HG03469 (cell line): ENCODE results near the gene OPN4.
"Not testable (repeated sequence)": the region's sequence is repeated elsewhere in the genome, so short reads cannot be mapped to it uniquely, and the experiment has no call there.

Source experiments
- ATAC-seq: cut with Tn5 transposase; IDR thresholded peaks from one replicate; pipeline ENCODE4 v1.9.1; 2021; ENCODE audit warnings: mild to moderate bottlenecking, moderate library complexity, moderate number of reproducible peaks; ENCODE audit not compliant: unreplicated experiment

The OPN4 gene, protein sequence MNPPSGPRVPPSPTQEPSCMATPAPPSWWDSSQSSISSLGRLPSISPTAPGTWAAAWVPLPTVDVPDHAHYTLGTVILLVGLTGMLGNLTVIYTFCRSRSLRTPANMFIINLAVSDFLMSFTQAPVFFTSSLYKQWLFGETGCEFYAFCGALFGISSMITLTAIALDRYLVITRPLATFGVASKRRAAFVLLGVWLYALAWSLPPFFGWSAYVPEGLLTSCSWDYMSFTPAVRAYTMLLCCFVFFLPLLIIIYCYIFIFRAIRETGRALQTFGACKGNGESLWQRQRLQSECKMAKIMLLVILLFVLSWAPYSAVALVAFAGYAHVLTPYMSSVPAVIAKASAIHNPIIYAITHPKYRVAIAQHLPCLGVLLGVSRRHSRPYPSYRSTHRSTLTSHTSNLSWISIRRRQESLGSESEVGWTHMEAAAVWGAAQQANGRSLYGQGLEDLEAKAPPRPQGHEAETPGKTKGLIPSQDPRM

DNA sequence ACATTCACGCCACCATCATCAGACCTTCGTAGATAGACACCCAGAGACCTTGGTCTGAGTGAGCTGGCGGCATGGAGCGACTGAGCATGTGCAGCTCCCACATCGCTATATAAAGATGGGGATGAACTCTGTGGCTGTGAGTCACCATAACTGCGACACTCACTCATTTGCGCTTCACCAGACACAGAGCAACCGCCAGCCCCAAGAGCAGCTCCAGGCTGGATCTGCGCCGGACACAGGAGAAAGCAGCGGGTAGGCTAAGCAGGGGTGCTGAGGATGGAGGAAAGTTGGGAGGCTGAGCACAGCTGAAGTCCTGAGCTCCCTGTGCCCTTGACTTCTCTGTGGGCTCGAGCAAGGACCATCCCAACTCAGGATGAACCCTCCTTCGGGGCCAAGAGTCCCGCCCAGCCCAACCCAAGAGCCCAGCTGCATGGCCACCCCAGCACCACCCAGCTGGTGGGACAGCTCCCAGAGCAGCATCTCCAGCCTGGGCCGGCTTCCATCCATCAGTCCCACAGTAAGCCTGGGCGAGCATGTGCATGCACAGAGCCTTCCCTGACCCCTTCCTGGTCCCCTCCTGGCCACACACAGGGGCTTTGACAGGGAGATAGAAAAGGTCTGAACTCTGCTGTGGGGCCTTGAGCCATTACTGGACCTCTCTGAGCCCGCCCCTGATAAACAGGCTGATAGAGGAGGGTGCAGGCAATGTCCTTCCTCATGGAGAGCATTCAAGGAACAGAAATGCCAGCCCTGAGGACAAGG is at the start of gene OPN4:
TSS of gene OPN4 (plus strand) at position 137 of the 762 bp plus-strand sequence. CDS start at position 374, 237 bp downstream.
- no peak for ATAC-seq

GRCh38 chr10:86607674-86608073 is 46.7 kb upstream of the OPN4 start:
- no peak for ATAC-seq

DNA sequence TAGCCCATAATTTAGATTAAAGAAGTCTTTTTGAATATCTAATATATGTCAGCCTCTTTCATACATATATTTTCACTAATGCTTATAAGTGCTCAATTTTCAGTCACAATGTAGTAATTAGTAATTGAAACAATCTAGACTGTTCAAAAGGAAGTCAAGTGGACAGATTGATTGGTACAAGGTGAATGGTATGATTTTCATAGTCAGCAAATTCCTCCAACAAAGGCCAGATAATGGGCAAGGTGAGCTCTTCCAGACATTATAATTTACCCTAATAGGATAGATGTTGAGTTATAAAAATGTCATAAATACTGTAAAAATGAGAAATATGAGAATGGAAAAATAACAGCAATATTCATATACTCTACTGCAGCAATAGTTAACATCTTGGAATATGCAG is 44.4 kb upstream of the OPN4 start:
- no peak for ATAC-seq

- no peak for ATAC-seq
Measured at GRCh38 chr10:86611386-86611785, 43.0 kb upstream of the OPN4 start.

GRCh38 chr10:86613096-86613495 is 41.3 kb upstream of the OPN4 start:
- no peak for ATAC-seq

- ATAC-seq = no peak
Measured at GRCh38 chr10:86613905-86614304, 40.4 kb upstream of the OPN4 start.

GRCh38 chr10:86614853-86615252 is 39.5 kb upstream of the OPN4 start:
- ATAC-seq = no peak

GRCh38 chr10:86617278-86617677 is 37.1 kb upstream of the OPN4 start:
- not testable (repeated sequence) for ATAC-seq

DNA sequence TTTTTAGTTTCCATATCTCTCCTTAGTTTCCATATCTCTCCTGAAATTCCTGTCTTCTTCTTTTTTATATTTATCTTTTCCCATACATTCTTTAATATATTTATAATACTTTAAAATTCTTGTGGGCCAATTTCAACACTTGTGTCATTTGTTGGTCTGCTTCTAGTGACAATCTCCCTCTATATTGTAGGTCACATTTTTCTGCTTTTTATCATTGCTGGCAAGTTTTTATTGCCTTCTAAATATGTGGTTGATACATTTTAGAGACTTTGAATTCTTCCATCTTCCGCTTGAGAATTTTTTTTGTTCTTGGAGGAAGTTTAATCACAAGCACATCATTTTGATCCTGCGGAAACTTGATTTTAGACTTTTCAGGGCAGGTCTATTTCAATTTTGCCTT is 26.0 kb upstream of the OPN4 start:
- no peak for ATAC-seq

DNA sequence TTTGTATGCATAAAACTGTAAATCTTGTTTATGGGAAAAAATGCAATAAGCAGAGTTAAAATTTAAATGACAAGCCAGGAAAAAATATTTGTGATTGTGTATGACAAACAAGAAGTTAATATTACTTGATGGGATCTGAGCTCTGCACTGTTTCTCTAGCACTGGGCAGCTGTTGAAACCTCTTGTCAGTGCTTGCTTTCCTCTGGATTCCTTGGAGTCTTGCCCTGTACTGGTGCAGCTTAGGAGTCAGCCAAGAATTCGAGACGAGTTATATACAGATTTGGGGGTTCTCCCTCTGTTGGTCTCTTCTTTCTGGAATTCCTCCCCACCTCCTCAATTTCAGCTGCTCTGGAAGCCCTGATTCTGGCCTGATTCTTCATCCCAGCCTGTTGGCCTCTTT is 24.3 kb upstream of the OPN4 start:
- ATAC-seq = no peak

- ATAC-seq = no peak
Measured at GRCh38 chr10:86632009-86632800, 22.1 kb upstream of the OPN4 start.

DNA sequence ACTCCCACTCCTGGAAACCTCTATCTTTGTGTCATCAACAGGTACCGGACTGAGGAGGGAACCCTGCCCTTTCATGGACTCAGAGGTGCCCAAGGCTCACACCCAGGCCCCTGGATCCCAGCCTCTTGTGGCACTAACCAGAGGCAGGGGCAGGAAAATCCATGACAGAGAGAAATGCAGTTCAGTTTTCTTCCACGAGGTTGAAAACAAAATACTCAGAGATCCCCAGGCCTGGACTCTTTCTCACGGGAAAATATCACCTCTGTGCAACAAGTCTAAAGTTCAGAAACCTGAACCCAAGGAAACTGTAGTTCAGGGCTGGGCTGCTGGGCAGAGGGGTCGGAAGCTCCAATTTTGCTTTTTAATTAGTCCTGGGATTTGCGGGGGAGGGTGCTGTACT is 21.4 kb upstream of the OPN4 start:
- ATAC-seq = no peak

DNA sequence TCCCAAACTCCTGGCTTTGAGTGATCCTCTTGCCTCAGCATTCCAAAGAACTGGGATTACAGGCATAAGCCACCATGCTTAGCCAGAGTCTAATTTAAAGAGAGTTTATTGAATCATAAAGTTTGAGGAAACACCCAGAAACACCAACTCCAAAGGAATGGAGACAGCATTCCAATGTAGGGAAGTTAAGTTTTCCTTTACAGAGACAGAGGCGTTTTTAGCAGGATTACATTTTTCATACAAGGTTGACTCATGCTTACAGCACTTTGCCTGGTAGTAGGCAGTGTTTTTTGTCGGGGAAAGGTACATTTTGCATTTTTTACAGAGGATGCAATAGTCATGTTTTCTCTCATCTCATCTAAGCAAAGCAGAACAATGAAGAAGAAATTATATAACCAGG is 18.9 kb upstream of the OPN4 start:
- ATAC-seq = no peak

DNA sequence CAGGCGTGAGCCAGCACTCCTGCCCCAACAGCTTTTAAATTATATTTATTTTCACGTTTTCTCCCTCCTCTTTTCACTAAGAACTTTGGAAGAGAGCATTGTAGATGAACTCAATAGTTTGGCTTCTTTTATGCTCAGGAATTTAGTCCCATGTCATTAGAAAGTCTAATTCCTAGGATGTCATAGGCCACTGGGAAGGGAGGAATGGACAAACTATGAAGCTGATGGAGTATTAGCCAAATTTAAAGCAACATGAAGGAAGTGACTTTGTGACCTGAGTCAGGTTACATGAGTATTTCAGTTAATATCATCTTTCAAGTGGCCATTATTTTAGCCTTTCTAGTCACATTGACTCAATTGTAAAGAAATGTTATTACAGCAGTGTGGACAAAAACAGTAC is 18.0 kb upstream of the OPN4 start:
- no peak for ATAC-seq

DNA sequence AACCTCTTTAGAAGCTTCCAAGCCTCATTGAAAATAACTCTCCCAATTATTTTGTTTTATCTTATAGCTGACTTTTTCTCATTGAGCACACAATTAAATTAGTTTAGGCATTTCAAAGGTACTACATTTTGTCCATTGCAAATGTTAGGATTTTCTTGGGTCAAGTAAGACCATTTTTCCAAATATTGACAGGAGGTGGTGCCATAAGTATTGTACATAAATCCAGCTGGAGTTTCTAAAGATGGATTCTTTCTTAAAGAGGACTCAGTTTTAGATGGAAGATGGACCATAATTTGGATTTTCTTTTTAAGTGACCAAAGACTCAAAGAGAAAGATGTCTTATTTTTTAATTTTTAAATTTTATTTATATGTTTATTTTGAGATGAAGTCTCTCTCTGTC is 12.3 kb upstream of the OPN4 start:
- no peak for ATAC-seq

DNA sequence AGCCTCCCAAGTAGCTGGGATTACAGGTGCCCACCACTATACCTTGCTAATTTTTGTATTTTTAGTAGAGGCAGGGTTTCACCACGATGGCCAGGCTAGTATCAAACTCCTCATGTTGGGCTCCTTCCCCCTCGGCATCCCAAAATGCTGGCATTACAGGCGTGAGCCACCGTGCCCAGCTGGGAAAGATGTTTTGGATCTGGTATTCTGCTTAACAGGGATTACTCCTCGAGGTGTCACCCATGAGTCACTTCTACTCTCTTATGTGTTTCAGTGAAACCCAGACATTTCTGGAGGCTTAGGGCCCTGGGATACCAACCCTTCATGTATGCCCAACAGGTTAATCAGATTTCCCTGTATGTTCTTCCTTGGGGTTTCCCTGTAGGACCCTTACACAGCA is 11.8 kb upstream of the OPN4 start:
- no peak for ATAC-seq

DNA sequence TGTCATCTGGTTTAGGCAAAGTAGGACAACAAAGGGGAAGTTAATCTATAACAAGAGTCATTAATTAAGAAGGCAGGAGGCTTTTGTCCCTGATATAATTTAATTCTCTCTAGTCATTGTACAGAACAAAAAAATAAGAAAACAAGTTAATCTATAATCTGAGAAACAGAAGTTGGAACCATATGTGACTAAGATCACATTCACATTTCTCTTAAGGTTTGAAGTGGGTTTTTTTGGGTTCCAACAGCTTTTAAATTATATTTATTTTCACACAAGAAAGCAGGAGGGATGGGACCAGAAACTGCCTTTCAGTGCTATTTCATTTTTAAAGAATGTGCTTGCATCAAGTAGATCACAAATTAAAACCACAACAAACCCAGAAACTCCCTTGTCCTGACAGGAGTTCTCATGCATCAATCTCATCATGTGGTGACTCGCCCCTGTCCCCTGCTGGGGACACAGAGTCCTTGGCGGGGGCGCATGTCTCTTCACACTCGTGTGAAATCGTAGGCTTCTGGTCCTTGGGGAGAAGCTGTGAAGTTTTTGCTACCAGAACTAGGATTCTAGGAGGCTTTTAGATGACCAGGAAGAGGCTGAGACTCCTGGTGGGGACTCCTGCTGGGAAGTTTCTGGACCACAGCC is 10.1 kb upstream of the OPN4 start:
- ATAC-seq = no peak

GRCh38 chr10:86644794-86645445 is 9.4 kb upstream of the OPN4 start:
- no peak for ATAC-seq

- ATAC-seq = not testable (repeated sequence)
Measured at GRCh38 chr10:86645621-86646165, 8.7 kb upstream of the OPN4 start.

GRCh38 chr10:86646532-86646931 is 7.8 kb upstream of the OPN4 start:
- ATAC-seq = no peak
